HG03066 (cell line): ENCODE results near the gene PEPD.

Experiments
- ATAC-seq: cut with Tn5 transposase; IDR thresholded peaks from one replicate; pipeline ENCODE4 v1.9.1; 2021; ENCODE audit warnings: low read depth; ENCODE audit not compliant: unreplicated experiment

The PEPD gene

DNA sequence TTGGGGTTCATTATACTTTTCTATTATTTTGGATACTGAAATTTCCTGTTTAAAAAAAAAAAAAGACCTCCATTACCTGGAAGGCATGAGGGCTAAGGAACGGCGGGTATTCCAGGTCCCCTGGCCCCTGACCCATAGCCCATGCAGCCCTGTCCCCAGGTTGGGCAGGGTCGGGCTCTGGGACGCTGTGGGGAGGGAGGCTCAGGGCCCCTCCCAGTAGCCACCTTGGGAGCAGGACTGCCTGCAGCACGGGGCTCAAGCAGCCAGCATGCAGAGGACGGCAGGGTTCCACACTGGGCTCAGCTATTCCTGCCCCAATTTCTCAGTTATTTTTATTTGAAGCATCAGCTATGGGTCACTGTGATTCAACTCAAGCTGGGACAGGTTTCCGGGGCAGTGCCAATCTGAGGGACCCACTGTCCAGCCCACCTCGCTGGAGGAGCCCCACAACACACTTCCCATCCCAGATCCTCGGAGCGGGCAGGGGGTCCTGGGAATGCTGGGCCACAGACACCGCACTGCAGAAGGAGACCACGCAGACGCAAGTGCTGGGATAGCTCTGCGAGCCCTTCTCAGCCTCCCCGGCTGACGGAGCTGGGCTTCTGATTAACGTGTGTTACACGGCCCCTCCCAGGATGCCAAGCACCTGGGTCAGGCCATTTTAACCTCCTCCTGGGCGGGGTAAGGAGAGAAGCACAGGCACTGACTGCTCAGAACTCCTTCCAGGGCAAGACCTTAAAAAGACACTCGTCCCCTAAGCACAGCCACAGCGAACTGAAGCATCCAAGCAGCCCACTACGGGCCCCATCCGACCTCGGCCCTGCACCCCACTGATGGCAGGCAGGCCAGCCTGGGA, 60.1 kb downstream of the PEPD start:
- ATAC-seq: no peak

DNA sequence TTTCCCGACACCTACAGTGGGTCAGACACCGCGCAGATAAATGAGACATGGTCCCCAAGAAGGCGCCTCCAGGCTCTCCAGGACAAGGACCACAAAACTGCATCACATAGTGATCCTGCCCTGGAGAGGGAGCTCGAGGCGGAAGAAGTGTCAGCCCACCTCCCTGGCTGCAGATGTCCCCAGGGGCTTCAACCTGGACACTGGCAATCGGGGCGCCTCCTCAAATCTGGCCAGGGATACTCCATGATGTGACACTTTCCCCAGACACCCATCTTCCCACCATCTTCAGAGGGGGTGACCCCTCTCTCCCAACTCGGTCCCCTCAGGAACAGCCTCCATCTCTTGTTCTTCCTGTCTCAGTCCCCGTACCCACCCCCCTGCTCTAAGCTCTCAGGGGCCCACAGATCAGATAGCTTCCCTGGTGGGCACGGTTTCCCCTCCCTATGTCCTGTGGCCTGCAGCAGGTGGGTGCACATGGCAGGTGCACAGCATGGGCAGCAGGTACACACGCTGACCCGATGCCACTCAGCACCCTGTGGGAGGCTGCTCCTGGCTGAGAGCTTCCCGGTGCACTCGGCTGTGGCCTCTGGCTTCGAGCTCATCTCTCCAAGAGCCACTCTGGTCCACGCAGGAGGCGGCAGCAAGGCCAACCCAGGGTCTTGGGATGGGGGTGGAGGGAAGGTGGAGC, 61.2 kb downstream of the PEPD start:
- no peak for ATAC-seq

DNA sequence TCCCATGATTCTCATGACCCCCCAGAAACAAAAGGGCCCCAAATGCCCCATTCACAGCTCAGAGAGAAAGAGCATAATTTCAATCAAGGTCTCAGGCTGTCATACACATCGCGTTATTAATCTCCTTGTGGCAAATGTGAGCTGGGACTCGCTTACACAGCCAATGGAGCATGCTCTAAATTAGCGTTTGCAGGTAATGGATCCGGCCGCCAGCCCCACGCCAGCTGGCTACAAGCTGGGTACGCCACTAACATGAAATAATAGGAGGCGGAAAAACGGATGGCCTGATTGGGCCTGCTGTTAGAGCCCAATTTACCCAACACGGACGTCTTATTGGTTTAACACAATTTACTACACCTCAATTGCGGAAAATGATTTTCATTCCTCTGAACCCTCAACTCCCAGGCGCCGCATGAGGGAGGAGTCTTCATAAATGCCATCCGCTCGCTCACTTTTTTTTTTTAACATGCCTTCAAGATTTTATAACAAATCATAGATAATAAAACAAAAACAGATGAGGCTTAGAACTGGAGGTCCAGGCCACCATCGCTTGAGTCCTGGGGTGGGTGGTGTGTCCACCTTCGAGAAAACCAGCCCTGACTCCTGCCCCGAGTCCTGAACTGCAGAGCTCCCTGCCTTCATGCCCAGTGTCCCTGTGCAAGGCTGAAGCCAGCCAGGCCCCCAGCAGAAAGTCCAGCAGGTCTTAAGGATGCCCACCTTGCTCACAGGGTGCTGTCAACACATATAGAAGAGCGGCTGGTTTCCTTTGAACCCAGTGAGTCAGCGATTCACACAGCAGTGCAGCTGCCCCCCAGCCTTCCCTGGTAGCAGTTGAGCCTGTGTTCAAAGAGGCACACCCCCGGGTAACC, 62.1 kb downstream of the PEPD start:
- no peak for ATAC-seq

DNA sequence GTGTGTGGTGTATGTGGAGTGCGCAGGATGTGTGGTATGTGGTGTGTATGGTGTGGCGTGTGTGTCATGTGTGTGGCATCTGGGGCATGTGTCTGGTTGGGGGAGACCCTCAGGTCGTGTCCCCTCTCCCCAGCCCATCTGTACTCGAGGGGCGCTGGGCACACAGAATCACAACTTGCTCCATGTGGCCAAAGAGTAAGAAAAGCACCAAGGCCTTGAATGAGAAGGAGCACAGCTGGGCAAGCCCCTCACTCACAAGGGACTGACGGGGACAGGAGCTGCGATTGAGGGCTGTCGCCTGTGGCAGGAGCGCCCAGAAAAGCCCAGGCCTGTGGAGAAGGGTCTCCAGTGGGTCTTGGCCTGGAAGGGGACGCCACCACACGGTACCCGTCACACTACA, 62.8 kb downstream of the PEPD start:
- ATAC-seq: no peak

DNA sequence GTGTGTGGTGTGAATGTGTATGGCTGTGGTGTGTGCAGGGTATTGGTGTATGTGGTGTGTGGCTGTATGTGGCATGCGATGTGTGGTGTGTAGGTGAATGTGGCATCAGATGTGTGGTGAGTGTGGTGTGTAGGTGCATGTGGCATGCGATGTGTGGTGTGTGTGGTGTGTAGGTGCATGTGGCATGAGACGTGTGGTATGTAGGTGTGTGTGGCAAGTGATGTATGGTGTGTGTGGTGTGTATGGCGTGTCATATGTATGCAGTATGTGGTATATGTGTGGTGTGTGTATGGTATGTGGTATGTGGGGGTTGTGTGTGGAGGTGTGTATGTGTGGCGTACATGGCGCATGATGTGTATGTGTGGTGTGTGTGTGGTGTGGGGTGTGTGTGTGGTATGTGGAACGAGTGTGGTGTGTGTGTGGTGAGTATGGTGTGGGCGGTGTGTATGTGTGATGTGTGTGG, 63.4 kb downstream of the PEPD start:
- no peak for ATAC-seq

DNA sequence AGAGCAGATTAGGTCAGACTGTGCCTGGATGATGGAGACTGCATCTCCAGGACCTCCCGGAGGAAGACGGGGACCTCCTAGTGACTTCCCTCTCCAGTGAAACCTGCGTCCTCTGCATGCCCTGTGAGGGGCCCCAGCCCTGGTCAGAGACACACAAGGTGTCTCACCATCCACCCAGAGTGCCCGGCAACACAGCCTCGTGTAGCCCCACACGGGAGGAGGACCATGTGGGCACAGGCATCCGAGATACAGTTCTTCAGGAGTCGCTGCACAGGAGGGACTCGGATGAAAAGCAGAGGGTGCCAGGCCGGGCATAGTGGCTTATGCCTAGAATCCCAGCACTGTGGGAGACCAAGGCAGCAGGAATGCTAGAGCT, 64.8 kb downstream of the PEPD start:
- no peak for ATAC-seq

DNA sequence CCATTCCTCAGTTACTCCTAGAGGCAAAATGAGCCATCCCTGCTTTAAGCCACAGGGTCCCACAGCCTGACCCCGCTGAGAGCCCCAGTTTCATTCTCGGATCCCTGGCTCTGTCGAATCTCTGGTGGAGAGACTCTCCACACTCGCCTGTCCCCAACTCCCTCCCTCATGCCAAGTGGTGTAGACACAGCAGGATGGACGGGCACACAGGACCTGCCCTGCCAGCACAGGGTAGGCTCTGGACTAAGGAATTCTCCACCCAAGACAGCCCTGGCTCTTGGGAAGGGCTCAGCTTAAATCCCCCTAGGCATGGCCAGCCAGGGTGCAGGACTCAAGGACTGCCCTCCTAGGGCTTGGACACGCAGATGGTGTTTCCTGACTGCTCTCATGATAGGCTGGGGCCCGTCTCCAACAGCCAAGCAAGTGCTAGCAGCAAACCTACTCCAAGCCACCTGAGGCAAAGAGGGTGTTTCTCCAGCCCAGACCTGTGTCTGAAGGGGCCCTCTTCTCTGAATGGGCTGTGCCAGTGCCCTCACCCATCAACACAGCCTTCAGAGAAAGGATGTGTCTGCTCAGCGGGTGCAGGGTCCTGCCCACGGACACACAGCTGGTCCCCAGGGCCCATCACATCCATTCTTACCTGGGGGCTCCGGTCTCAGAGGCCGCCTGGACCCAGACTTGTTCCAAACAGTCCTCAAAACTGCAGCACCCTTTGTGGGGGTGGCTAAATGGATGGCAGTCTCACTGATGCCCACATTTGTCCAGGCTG, 65.3 kb downstream of the PEPD start:
- no peak for ATAC-seq

DNA sequence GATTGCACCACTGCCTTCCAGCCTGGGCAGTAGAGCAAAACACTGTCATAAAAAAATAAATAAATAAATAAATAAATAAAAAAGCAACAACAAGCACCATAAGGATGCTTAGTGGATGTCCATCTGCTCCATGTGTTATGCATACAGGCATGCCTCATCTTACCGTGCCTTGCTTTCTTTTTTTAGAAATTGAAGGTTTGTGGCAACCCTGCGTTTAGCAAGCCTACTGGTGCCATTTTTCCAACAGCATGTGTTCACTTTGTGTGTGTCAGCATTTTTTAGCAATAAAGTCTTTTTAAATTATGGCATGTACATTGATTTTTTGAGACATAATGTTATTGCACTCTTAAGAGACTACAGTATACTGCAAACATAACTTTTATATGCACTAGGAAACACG, 68.3 kb downstream of the PEPD start:
- no peak for ATAC-seq

DNA sequence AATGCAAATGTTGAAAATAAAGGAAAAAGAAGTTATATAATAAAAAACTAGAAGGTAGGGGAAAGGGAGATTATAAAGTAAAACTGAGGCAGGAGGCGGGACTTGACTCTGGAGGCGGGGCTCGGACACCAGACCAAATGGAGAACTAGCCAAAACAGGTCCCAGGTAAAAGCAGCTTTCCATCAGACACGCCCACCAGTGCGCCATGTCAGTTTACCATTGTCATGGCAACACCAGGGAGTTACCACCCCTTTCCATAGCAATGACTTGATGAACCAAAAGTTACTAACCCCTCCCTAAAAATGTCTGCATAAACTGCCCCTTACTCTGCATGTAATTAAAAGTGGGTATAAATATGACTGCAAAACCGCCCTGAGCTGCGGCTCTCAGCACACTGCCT, 70.9 kb downstream of the PEPD start:
- ATAC-seq: no peak

DNA sequence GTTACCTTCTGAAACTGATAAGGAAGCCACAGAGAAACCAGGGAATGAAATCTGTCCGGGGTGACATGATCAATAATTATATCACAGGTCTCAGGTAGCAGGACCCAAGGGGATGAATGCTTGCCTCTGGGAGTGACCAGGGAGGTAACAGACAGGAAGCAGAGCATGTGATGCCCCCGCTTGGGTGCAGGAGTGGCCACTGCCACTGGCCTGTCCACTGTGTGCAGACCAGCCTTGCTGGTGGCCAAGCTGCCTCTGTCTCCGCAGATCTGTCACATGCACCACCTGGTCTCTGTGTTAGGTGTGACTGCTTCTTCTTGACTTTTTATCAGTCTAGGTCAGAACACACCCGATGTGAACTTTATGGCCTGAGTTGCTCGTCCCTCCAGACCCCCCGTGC, 71.8 kb downstream of the PEPD start:
- ATAC-seq: no peak

DNA sequence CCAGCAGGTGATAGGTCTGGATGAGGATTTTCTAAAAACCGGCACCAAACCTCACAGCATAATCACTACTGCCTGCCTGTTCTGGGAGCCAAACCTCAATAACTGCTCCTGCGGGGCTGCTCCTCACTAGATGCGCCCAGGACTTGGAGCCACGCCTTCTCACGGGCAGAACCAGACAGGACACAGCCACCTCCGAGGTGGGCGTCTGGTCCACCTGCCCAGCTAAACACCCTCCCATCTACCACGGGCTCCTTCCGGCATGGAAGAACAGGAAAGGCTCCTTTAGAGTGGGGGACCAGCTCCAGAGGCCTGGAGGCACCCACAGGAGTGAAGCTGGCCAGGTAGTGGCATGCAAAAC, 73.5 kb downstream of the PEPD start:
- no peak for ATAC-seq

DNA sequence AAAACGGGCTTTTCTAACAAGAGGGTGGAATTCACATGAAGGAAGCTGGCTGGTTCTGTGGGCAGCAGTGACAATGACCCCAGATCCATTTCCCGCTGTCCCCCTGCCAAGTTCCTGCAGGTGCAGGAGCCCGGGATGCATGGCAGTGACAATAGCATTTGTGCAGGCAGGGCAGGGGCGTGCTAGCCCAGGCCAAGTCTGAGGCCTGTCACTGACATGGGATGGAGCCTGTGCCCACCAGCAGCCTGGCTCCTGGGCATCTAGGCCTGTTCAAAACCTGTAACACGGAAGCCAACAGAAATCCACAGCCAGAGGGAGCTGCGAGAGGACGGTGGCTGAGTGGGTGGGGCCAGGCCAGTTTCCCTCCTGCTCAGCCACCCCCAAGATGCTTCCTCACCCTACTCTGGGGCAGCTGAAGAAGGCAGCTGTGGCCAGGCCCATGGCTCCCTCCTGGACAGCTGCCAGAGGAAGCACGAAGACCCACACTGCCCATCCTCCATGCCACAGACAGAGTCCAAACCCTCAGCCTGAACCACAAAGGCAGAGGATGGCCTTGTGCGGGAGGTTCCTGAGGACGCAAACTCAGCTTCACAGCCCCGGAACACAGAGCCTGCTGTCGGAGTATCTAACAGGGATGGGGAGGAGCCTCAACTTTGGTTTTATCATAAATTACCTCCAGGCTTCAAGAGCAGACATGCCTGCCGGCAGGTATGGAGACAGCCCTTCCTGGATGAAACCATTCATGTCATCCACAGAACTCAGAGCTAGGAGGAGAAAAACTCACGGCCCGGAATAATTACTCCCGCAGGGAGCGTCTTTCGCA, 74.0 kb downstream of the PEPD start:
- no peak for ATAC-seq

DNA sequence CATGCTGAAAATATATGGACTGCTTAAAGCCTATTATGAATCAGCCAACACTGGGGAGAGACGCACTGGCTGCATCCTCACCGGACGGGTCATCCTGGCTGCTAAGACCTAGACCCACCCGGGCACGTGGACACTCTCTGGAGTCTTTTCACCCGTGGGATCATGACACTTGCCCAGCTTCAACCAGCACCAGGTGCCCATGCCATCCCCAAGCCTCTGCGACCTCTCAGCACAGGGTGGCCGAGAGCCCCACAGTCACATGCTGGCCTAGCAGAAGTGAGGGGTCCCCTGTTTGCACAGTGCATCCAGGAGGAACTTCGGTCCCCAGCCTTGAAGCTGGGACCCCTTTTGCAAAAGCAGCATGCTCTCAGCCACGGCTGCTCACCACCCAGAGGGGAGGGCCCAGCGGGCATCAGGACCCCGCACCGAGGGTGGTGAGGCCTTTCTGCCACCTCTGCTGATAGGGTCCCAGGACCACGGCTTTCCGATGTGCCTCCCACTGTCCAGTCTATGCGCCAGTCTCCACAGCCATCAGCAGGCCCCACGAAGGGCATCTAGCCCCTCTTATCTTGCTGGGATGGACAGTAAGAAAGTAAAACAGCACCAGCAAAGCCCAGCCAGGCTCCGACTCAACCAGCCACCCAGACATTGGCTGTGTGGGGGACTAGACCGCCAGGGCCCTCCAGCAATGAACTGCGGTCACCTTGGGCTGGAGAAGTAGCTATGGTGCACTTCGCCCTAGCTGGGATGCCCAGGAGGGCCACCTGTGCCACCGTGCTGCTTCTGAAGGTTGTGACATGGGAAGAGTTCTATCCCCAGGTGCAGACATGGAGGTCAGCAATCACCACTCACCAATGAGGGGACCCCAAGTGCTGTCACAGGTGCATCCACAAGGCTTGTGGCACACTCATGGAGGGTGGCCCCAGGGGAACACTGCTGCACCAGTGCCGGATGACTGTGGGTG, 75.0 kb downstream of the PEPD start:
- no peak for ATAC-seq

DNA sequence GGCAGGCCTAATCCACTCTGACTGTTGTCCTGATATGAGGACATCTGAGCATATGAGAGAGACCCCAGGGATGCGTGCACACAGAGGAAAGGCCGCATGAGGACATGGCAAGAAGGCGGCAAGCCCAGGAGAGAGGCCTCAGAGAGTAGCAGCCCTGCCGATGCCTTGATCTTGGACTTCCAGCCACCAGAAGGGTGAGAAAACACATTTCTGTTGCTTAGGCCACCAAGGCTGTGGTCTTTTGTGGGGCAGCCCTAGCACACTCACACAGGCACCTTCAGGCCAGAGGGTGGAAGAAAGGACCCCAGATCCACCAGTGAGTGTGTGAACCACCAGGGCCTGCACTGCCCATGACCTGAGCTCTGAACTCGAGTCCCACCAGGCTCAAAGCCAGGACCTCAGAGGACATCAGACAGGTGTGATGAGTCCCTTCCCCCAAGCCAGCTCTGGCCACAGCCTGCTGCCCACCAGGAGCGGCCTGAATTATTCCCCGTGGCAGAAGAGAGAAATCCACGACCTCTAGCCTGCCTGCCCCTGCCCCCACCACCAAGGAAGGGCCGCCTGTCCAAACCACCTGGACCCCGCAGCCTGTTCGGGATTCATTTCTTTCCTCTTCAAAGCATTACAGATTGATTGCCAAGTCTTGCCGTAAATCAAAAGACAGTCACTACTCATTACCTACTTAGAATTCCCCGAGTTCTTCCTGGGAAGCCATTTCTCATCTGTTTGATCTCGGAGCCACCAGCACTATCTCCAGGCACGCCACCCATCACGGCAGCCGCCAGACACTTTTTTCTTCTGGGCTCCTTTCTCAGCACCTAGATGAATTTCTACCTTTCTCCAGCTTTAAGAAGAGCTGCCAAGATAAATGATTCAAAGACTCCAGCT, 75.9 kb downstream of the PEPD start:
- no peak for ATAC-seq

DNA sequence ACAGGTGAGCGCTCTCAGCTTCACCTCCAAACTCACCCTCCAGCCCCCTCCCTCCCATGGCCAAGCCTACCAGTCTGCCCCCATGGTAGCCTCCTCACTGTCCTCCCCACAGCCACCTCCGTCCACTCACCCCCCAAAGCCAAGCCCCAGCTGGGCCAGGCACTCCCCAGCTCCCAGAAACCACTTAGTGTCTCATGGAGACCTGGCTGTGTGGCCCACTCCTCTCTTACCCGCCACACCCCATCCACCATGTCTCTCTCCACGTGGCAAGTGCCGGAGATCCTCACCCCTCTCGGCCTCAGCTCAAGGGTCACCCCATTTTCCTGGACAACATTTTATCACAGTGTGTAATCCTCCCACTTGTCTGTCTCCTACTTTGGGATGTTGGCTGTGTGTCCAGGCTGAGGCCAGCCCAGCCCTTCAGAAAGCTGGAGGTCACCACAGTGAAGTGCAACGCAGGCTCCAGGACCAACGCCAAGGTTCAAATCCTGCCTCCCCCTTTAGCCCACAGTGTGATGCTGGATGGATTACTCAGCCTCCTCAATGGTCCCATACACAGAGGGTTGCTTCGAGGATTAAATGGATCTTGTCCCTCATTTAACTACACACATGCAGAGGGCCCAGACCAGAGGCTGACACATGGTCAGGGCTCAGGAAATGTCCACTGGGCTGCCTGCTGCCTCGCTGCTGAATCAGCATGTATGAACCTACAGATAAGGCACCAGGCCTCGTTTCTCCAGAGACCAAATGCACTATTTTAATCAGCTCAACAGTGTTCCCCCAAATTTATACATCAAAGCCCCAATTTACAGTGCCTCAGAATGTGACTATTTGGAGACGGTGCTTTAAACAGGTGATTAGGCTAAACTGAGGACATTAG, 76.8 kb downstream of the PEPD start:
- ATAC-seq: no peak
